Right lobe of liver (tissue), 6 donors: ENCODE measurements around the gene SEL1L. TPM values are rescaled to one million over a fixed set of nuclear protein-coding genes. Genes with fewer than 3 reads are reported as not detected.
"Not testable (repeated sequence)": the region's sequence is repeated elsewhere in the genome, so short reads cannot be mapped to it uniquely, and the experiment has no call there.

ENCODE experiments used
- ATAC-seq, 4 donors: fragments of 200-7000 bp; cut with Tn5 transposase; one replicate each; pipeline ENCODE4 v1.9.1; 2020; ENCODE audit warnings: mild to moderate bottlenecking in 4 of 4, moderate library complexity in 4 of 4
- DNase-seq, 3 donors: peaks; one replicate each; pipeline ENCODE4 v3.0.0-alpha.2; 2020
- H3K27ac ChIP-seq, 3 donors: fragments of 200-600 bp; one replicate each; pipeline ENCODE4 v1.8.0; 2022
- H3K27me3 ChIP-seq, 2 donors: fragments of 200-600 bp; one replicate each; pipeline ENCODE4 v1.8.0; 2022
- H3K36me3 ChIP-seq, 4 donors: fragments of 200-600 bp; sonication (generic) in 1 of 4; one replicate each; pipeline versions ENCODE4 v1.5.1 to v1.8.0; 2017 to 2022; ENCODE audit warnings: control low read depth in 1 of 4
- H3K4me1 ChIP-seq, 4 donors: fragments of 200-600 bp; sonication (generic) in 1 of 4; one replicate each; pipeline versions ENCODE4 v1.5.1 to v1.8.0; 2017 to 2022; ENCODE audit warnings: control low read depth in 1 of 4
- H3K4me3 ChIP-seq, 3 donors: fragments of 200-600 bp; one replicate each; pipeline ENCODE4 v1.8.0; 2022
- H3K9me3 ChIP-seq, 4 donors: fragments of 200-600 bp; sonication (generic) in 1 of 4; one replicate each; pipeline versions ENCODE4 v1.5.1 to v1.8.0; 2017 to 2022; ENCODE audit warnings: control low read depth in 1 of 4
- CTCF ChIP-seq, 4 donors: fragments of 200-600 bp in 3 of 4; fragments of 450-650 bp in 1 of 4; IDR thresholded peaks; one replicate each; pipeline versions ENCODE4 v1.5.1 to v1.8.0; 2016 to 2022; ENCODE audit warnings: antibody characterized with exemption in 4 of 4, mild to moderate bottlenecking in 2 of 4
- POLR2A ChIP-seq: fragments of 450-650 bp; IDR thresholded peaks from one replicate; pipeline ENCODE4 v1.6.1; 2017; ENCODE audit warnings: antibody characterized with exemption, mild to moderate bottlenecking
- WGBS: methylation state at CpG from one replicate; pipeline ENCODE4 v1.1.6; 2018; ENCODE audit warnings: low coverage, low lambda C conversion rate; ENCODE audit not compliant: insufficient coverage; ENCODE audit errors: missing lambda C conversion rate; 5-methylcytosine and 5-hydroxymethylcytosine counted together
- intact Hi-C, 2 donors: fragments of 100-400 bp; cut with DNase I; formaldehyde crosslinking; loops; one replicate each; pipeline versions ENCODE4 v1.11.2 to v1.14.1; 2022
- total RNA-seq, 6 experiments: library from RNA; depleted of rRNA in 2 of 6; stranded (reverse); fragments of >200 nt in 2 of 6; fragmentation: NEBNext Ultra II Directional in 3 of 6; extraction: Animal tissue kit (Norgen Biotek cat#: 25700) in 3 of 6; gene quantifications; one replicate each; pipeline versions ENCODE4 v1.1.0 to v1.2.4, GENCODE V29; 2016 to 2023
- donor health status: DM: no; HTN: yes; CAD: no.
- donor health status: DM: no; HTN: no; CAD: no.
- donor health status: DM: no; HTN: no; CAD: no.
- donor health status: DM: no; HTN: yes; CAD: no.
- donor health status: DM: no; HTN: yes; CAD: no.

The SEL1L gene
- total RNA-seq, 6 experiments from 2014 or later: 60.7 to 146 (median 123) TPM

- H3K9me3 ChIP-seq: no peaks in the 10 kb centered on the region
- H3K36me3 ChIP-seq: no peaks in the 10 kb centered on the region
- H3K4me3 ChIP-seq: no peak overlapping the region
- H3K4me1 ChIP-seq: no peaks in the 10 kb centered on the region
- 31% methylated on average over 1 of the region's 1 CpG for WGBS
- no peak overlapping the region for H3K27ac ChIP-seq
- intact Hi-C loops: no loop called here
- H3K27me3 ChIP-seq: no peaks in the 10 kb centered on the region
- no peak for DNase-seq
- no peak for ATAC-seq
- TF ChIP-seq CTCF (IDR thresholded peaks at IDR 0.05): no peak
- no peak for TF ChIP-seq POLR2A
These were observed 23.5 kb upstream of the SEL1L start for GRCh38 chr14:81557146-81557545.

GRCh38 chr14:81555684-81556083 is 22.0 kb upstream of the SEL1L start:
- no peak for TF ChIP-seq POLR2A
- no peak for TF ChIP-seq CTCF (IDR thresholded peaks at IDR 0.05)
- Histone ChIP-seq H3K4me3 (no peak overlapping the region), H3K4me1 (no peaks in the 10 kb centered on the region), H3K36me3 (no peaks in the 10 kb centered on the region), H3K9me3 (no peaks in the 10 kb centered on the region), H3K27ac (no peak overlapping the region), H3K27me3 (no peaks in the 10 kb centered on the region)
- DNase-seq (no peak), ATAC-seq (no peak)
- WGBS: 77% methylated on average over 2 of the region's 2 CpGs
- intact Hi-C loops: no loop called here

- Histone ChIP-seq H3K4me3 (no peak overlapping the region), H3K9me3 (no peaks in the 10 kb centered on the region), H3K27ac (no peak overlapping the region), H3K36me3 (no peaks in the 10 kb centered on the region), H3K27me3 (no peaks in the 10 kb centered on the region), H3K4me1 (no peaks in the 10 kb centered on the region)
- DNase-seq (no peak), ATAC-seq (no peak)
- no peak for TF ChIP-seq POLR2A
- no peak for TF ChIP-seq CTCF (IDR thresholded peaks at IDR 0.05)
- 47% methylated on average over 3 of the region's 4 CpGs for WGBS
- intact Hi-C loops: no loop called here
These were observed 21.4 kb upstream of the SEL1L start for GRCh38 chr14:81555051-81555450.

- intact Hi-C loops: no loop called here
- Histone ChIP-seq H3K9me3 (no peaks in the 10 kb centered on the region), H3K4me1 (no peaks in the 10 kb centered on the region), H3K27me3 (no peaks in the 10 kb centered on the region), H3K27ac (no peak overlapping the region), H3K36me3 (no peaks in the 10 kb centered on the region), H3K4me3 (no peak overlapping the region)
- no peak for TF ChIP-seq POLR2A
- no peak for TF ChIP-seq CTCF (IDR thresholded peaks at IDR 0.05)
- no peak for ATAC-seq
- no peak for DNase-seq
- WGBS: 80% methylated on average over 3 of the region's 3 CpGs
These were observed 17.8 kb upstream of the SEL1L start for GRCh38 chr14:81551471-81551870.

GRCh38 chr14:81550001-81550637 is 16.5 kb upstream of the SEL1L start:
- no peaks in the 10 kb centered on the region for H3K36me3 ChIP-seq
- 40% methylated on average over 4 of the region's 4 CpGs for WGBS
- no peaks in the 10 kb centered on the region for H3K9me3 ChIP-seq
- ATAC-seq (no peak), DNase-seq (no peak)
- intact Hi-C loops: no loop called here
- no peaks in the 10 kb centered on the region for H3K27me3 ChIP-seq
- H3K4me3 ChIP-seq: no peak overlapping the region
- no peak overlapping the region for H3K27ac ChIP-seq
- TF ChIP-seq POLR2A (no peak), CTCF (IDR thresholded peaks at IDR 0.05) (no peak)
- H3K4me1 ChIP-seq: no peaks in the 10 kb centered on the region

GRCh38 chr14:81541206-81541605 is 7.6 kb upstream of the SEL1L start:
- H3K27me3 ChIP-seq, H3K36me3 ChIP-seq, H3K27ac ChIP-seq, ATAC-seq, H3K4me3 ChIP-seq, intact Hi-C loops, DNase-seq, H3K9me3 ChIP-seq: not testable (repeated sequence)
- WGBS: 100% methylated on average over 1 of the region's 5 CpGs
- peaks cover 0 to 12% (median 1%) of the 10 kb centered on the region in 4 donors for H3K4me1 ChIP-seq
